Lower lobe of right lung (tissue), 2 donors: ENCODE measurements around the gene FANCC. TPM values are rescaled to one million over a fixed set of nuclear protein-coding genes. Genes with fewer than 3 reads are reported as not detected.

Experiments
- ATAC-seq, 2 donors: fragments of 200-7000 bp; cut with Tn5 transposase; one replicate each; pipeline ENCODE4 v1.9.1; 2020 to 2022; ENCODE audit warnings: mild to moderate bottlenecking in 2 of 2, moderate library complexity in 2 of 2
- DNase-seq: peaks from one replicate; pipeline ENCODE4 v3.0.0-alpha.2; 2020
- H3K27ac ChIP-seq: fragments of 200-600 bp; one replicate; pipeline ENCODE4 v1.8.0; 2022
- H3K27me3 ChIP-seq: fragments of 200-600 bp; one replicate; pipeline ENCODE4 v1.8.0; 2022; ENCODE audit warnings: low read depth
- H3K36me3 ChIP-seq: fragments of 200-600 bp; one replicate; pipeline ENCODE4 v1.8.0; 2022; ENCODE audit warnings: mild to moderate bottlenecking
- H3K4me1 ChIP-seq: fragments of 200-600 bp; one replicate; pipeline ENCODE4 v1.8.0; 2022
- H3K4me3 ChIP-seq: fragments of 200-600 bp; one replicate; pipeline ENCODE4 v1.8.0; 2022; ENCODE audit warnings: mild to moderate bottlenecking
- H3K9me3 ChIP-seq: fragments of 200-600 bp; one replicate; pipeline ENCODE4 v1.8.0; 2022
- CTCF ChIP-seq: fragments of 200-600 bp; IDR thresholded peaks from one replicate; pipeline ENCODE4 v1.8.0; 2022; ENCODE audit warnings: antibody characterized with exemption, mild to moderate bottlenecking
- intact Hi-C: fragments of 100-400 bp; cut with DNase I; formaldehyde crosslinking; loops from one replicate; pipeline ENCODE4 v1.11.0; 2022
- total RNA-seq: library from RNA; stranded (reverse); fragmentation: NEBNext Ultra II Directional; extraction: Animal tissue kit (Norgen Biotek cat#: 25700); gene quantifications from one replicate; pipeline ENCODE4 v1.2.1, GENCODE V29; 2021
- donor health status: DM: no; HTN: yes; CAD: no; lungs with severe emphysema.

Gene FANCC
- total RNA-seq, 1 donor from 2014 or later, result 11.3 TPM

GRCh38 chr9:95076696-95077052 lies 240.8 kb downstream of the FANCC start:
- H3K4me3 ChIP-seq, result no peak overlapping the region
- H3K9me3 ChIP-seq, result no peaks in the 10 kb centered on the region
- H3K4me1 ChIP-seq, result peaks cover 60% of the 10 kb centered on the region
- DNase-seq (no peak), ATAC-seq (no peak)
- H3K27me3 ChIP-seq, result no peaks in the 10 kb centered on the region
- intact Hi-C loops, result no loop called here
- no peak for TF ChIP-seq CTCF
- peaks cover 43% of the 10 kb centered on the region for H3K36me3 ChIP-seq
- H3K27ac ChIP-seq, result peak overlapping the region; percentile 37

GRCh38 chr9:95075700-95076099 lies 241.8 kb downstream of the FANCC start:
- intact Hi-C loops, result no loop called here
- no peak for ATAC-seq
- H3K36me3 ChIP-seq, result peaks cover 37% of the 10 kb centered on the region
- no peaks in the 10 kb centered on the region for H3K27me3 ChIP-seq
- H3K27ac ChIP-seq, result peak overlapping the region; percentile 37
- H3K9me3 ChIP-seq, result no peaks in the 10 kb centered on the region
- peaks cover 62% of the 10 kb centered on the region for H3K4me1 ChIP-seq
- no peak overlapping the region for H3K4me3 ChIP-seq
- TF ChIP-seq CTCF, result no peak
- DNase-seq, result no peak

- DNase-seq, result no peak
- intact Hi-C loops, result no loop called here
- peak overlapping the region; percentile 9 for H3K27ac ChIP-seq
These were observed 242.9 kb downstream of the FANCC start for GRCh38 chr9:95074632-95075031.

GRCh38 chr9:95073918-95074317 lies 243.6 kb downstream of the FANCC start:
- H3K4me1 ChIP-seq, result peaks cover 67% of the 10 kb centered on the region
- DNase-seq (no peak), ATAC-seq (no peak)
- H3K27ac ChIP-seq, result no peak overlapping the region
- intact Hi-C loops, result no loop called here
- H3K27me3 ChIP-seq, result no peaks in the 10 kb centered on the region
- peaks cover 28% of the 10 kb centered on the region for H3K36me3 ChIP-seq
- TF ChIP-seq CTCF, result no peak
- no peaks in the 10 kb centered on the region for H3K9me3 ChIP-seq
- no peak overlapping the region for H3K4me3 ChIP-seq

More at GRCh38 chr9:95074632-95075031, 242.9 kb downstream of the FANCC start:
- Histone ChIP-seq H3K4me3 (no peak overlapping the region), H3K27me3 (no peaks in the 10 kb centered on the region), H3K4me1 (peaks cover 69% of the 10 kb centered on the region), H3K9me3 (no peaks in the 10 kb centered on the region), H3K36me3 (peaks cover 30% of the 10 kb centered on the region)
- peak in 1 of 2 donors; percentile 18 for ATAC-seq
- no peak for TF ChIP-seq CTCF

GRCh38 chr9:95073042-95073607 lies 244.4 kb downstream of the FANCC start:
- intact Hi-C loops, result no loop called here
- Histone ChIP-seq H3K36me3 (peaks cover 26% of the 10 kb centered on the region), H3K4me3 (no peak overlapping the region), H3K27ac (peak overlapping the region; percentile 46), H3K27me3 (no peaks in the 10 kb centered on the region), H3K9me3 (no peaks in the 10 kb centered on the region), H3K4me1 (peaks cover 64% of the 10 kb centered on the region)
- ATAC-seq, result peak; percentile 3 to 35
- peak; percentile 14 for TF ChIP-seq CTCF
- no peak for DNase-seq

GRCh38 chr9:95071925-95072324 lies 245.6 kb downstream of the FANCC start:
- Histone ChIP-seq H3K27ac (no peak overlapping the region), H3K4me3 (no peak overlapping the region), H3K4me1 (peaks cover 59% of the 10 kb centered on the region), H3K9me3 (no peaks in the 10 kb centered on the region), H3K27me3 (no peaks in the 10 kb centered on the region), H3K36me3 (peaks cover 23% of the 10 kb centered on the region)
- DNase-seq, result no peak
- TF ChIP-seq CTCF, result no peak
- ATAC-seq, result no peak
- intact Hi-C loops, result no loop called here
